ENCODE results near the gene ANKRD53. TPM values are rescaled to one million over a fixed set of nuclear protein-coding genes. Genes with fewer than 3 reads are reported as not detected.

ANKRD53 gene
- total and polyA plus RNA-seq, 9 of the 15 experiments (the other 6 are each of a cell fraction or from before 2014, with no cell fraction given) = 0.18 TPM; not detected in 8

DNA sequence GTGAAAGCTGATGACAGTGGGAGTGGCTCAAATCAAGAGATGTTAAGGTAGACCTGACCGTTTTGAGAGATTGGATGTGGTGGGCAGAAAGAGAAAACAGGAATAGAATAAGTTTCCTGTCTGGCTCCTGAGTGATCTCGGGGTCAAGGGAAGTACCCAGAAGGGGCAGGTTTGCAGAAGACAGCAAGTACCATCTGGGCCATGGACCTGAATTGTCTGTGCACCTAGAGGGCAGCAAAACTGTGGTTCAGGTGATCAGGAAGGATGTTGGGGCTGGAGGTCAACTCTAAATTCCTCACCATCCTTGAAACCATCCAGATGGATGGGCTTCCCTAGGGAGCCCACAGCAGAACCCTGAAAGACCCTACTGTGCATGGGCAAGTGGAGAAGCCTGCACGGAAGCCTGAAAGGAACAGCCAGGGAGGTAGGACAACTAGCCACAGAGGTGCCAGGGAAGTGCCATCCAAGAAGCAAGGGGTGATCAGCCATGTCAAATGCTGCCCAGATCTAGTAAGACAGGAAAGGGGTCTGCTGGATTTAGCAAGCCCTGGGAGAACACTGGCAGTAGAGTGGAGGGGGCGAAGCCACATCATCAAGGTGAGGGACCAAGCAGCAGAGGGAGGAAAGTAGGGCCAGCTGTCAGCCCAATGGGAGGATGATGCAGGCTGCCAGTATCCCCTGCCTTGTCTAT, 8.2 kb downstream of the ANKRD53 start (continued):
- TF ChIP-seq, protein P1, sequence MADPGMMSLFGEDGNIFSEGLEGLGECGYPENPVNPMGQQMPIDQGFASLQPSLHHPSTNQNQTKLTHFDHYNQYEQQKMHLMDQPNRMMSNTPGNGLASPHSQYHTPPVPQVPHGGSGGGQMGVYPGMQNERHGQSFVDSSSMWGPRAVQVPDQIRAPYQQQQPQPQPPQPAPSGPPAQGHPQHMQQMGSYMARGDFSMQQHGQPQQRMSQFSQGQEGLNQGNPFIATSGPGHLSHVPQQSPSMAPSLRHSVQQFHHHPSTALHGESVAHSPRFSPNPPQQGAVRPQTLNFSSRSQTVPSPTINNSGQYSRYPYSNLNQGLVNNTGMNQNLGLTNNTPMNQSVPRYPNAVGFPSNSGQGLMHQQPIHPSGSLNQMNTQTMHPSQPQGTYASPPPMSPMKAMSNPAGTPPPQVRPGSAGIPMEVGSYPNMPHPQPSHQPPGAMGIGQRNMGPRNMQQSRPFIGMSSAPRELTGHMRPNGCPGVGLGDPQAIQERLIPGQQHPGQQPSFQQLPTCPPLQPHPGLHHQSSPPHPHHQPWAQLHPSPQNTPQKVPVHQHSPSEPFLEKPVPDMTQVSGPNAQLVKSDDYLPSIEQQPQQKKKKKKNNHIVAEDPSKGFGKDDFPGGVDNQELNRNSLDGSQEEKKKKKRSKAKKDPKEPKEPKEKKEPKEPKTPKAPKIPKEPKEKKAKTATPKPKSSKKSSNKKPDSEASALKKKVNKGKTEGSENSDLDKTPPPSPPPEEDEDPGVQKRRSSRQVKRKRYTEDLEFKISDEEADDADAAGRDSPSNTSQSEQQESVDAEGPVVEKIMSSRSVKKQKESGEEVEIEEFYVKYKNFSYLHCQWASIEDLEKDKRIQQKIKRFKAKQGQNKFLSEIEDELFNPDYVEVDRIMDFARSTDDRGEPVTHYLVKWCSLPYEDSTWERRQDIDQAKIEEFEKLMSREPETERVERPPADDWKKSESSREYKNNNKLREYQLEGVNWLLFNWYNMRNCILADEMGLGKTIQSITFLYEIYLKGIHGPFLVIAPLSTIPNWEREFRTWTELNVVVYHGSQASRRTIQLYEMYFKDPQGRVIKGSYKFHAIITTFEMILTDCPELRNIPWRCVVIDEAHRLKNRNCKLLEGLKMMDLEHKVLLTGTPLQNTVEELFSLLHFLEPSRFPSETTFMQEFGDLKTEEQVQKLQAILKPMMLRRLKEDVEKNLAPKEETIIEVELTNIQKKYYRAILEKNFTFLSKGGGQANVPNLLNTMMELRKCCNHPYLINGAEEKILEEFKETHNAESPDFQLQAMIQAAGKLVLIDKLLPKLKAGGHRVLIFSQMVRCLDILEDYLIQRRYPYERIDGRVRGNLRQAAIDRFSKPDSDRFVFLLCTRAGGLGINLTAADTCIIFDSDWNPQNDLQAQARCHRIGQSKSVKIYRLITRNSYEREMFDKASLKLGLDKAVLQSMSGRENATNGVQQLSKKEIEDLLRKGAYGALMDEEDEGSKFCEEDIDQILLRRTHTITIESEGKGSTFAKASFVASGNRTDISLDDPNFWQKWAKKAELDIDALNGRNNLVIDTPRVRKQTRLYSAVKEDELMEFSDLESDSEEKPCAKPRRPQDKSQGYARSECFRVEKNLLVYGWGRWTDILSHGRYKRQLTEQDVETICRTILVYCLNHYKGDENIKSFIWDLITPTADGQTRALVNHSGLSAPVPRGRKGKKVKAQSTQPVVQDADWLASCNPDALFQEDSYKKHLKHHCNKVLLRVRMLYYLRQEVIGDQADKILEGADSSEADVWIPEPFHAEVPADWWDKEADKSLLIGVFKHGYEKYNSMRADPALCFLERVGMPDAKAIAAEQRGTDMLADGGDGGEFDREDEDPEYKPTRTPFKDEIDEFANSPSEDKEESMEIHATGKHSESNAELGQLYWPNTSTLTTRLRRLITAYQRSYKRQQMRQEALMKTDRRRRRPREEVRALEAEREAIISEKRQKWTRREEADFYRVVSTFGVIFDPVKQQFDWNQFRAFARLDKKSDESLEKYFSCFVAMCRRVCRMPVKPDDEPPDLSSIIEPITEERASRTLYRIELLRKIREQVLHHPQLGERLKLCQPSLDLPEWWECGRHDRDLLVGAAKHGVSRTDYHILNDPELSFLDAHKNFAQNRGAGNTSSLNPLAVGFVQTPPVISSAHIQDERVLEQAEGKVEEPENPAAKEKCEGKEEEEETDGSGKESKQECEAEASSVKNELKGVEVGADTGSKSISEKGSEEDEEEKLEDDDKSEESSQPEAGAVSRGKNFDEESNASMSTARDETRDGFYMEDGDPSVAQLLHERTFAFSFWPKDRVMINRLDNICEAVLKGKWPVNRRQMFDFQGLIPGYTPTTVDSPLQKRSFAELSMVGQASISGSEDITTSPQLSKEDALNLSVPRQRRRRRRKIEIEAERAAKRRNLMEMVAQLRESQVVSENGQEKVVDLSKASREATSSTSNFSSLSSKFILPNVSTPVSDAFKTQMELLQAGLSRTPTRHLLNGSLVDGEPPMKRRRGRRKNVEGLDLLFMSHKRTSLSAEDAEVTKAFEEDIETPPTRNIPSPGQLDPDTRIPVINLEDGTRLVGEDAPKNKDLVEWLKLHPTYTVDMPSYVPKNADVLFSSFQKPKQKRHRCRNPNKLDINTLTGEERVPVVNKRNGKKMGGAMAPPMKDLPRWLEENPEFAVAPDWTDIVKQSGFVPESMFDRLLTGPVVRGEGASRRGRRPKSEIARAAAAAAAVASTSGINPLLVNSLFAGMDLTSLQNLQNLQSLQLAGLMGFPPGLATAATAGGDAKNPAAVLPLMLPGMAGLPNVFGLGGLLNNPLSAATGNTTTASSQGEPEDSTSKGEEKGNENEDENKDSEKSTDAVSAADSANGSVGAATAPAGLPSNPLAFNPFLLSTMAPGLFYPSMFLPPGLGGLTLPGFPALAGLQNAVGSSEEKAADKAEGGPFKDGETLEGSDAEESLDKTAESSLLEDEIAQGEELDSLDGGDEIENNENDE (IDR thresholded peaks at IDR 0.05; ENCODE audit: low read depth, low read length) = no peak
- TF ChIP-seq, protein P2, sequence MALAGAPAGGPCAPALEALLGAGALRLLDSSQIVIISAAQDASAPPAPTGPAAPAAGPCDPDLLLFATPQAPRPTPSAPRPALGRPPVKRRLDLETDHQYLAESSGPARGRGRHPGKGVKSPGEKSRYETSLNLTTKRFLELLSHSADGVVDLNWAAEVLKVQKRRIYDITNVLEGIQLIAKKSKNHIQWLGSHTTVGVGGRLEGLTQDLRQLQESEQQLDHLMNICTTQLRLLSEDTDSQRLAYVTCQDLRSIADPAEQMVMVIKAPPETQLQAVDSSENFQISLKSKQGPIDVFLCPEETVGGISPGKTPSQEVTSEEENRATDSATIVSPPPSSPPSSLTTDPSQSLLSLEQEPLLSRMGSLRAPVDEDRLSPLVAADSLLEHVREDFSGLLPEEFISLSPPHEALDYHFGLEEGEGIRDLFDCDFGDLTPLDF (CRISPR knock-in tag; IDR thresholded peaks at IDR 0.05) = no peak
- TF ChIP-seq NEUROD1 (IDR thresholded peaks at IDR 0.05; ENCODE audit: borderline replicate concordance, low read depth, low read length, partially characterized antibody) = no peak

All from K562 (cell line).